HCT116 (cell line): ENCODE data around the gene RHCE. TPM values are rescaled to one million over a fixed set of nuclear protein-coding genes. Genes with fewer than 3 reads are reported as not detected.

Source experiments
- ATAC-seq: fragments of 200-7000 bp; cut with Tn5 transposase; 2 replicates; pipeline ENCODE4 v1.9.1; 2020; ENCODE audit warnings: mild to moderate bottlenecking, moderate library complexity
- BruUV-seq: library from RNA; stranded (reverse); fragments of 400-500 nt; replicated peaks from 2 replicates; lab custom pipeline; 2021; lab: Mats Ljungman, UMichigan
- CTCF ChIA-PET: fragments of 300-600 bp; sonication (Branson Sonifier 250); formaldehyde crosslinking; loops from one replicate; lab custom pipeline; 2021; ENCODE audit warnings: antibody characterized with exemption; lab: Charles Lee
- POLR2A ChIA-PET: fragments of 300-600, 350-600 bp; sonication (Branson Sonifier 250); formaldehyde crosslinking; loops from one replicate; lab custom pipeline; 2021; ENCODE audit warnings: antibody characterized with exemption; lab: Charles Lee
- RAD21 ChIA-PET, 2 experiments: fragments of 300-600 bp; sonication (Branson Sonifier 250); formaldehyde crosslinking; loops; one replicate each; lab custom pipeline; 2023; ENCODE audit warnings: low total read pairs in 2 of 2; ENCODE audit not compliant: uncharacterized antibody in 2 of 2, unreplicated experiment in 2 of 2, low non-redundant PET in 1 of 2; lab: Charles Lee
- DNase-seq: peaks from one replicate; pipeline ENCODE4 v3.0.0-alpha.2; 2010; ENCODE audit warnings: low read depth, low spot score
- H2AFZ ChIP-seq: fragments of 200-600 bp; shearing (Covaris generic), sonication (generic); 2 replicates; pipeline ENCODE4 v1.6.1; 2017; ENCODE audit warnings: low read depth, mixed run types, mixed read lengths, antibody characterized with exemption, low read length; ENCODE audit not compliant: poor library complexity, severe bottlenecking
- H3K27ac ChIP-seq: 2 replicates; pipeline ENCODE4 v1.5.1; 2012; ENCODE audit warnings: low read depth, low read length
- H3K27me3 ChIP-seq: fragments of 200-600 bp; sonication (generic); 2 replicates; pipeline ENCODE4 v1.6.1; 2016; ENCODE audit warnings: mixed run types, low read length, mixed read lengths; ENCODE audit not compliant: insufficient read depth
- H3K36me3 ChIP-seq, 2 experiments: fragments of 200-500 bp in 1 of 2; fragments of 200-600 bp in 1 of 2; sonication (Bioruptor generic) in 1 of 2; sonication (generic) in 1 of 2; 2 replicates each; pipeline versions ENCODE4 v1.5.1 to v1.6.1; 2014 to 2016; ENCODE audit warnings: low read length in 2 of 2, inconsistent platforms in 1 of 2, mixed read lengths in 1 of 2, mixed run types in 1 of 2; ENCODE audit not compliant: insufficient read depth in 2 of 2, control insufficient read depth in 1 of 2
- H3K4me1 ChIP-seq, 2 experiments: fragments of 200-600 bp in 1 of 2; sonication (generic) in 1 of 2; 2 replicates each; pipeline versions ENCODE4 v1.5.1 to v1.6.1; 2012 to 2017; ENCODE audit warnings: low read length in 2 of 2, inconsistent platforms in 1 of 2, mild to moderate bottlenecking in 1 of 2, mixed read lengths in 1 of 2, mixed run types in 1 of 2, moderate library complexity in 1 of 2; ENCODE audit not compliant: insufficient read depth in 2 of 2, control insufficient read depth in 1 of 2
- H3K4me2 ChIP-seq: fragments of 200-600 bp; sonication (generic); 2 replicates; pipeline ENCODE4 v1.6.1; 2017; ENCODE audit warnings: mixed run types, low read length, mixed read lengths
- H3K4me3 ChIP-seq, 2 experiments: fragments of 200-600 bp in 1 of 2; sonication (generic) in 1 of 2; replicated peaks in 1 of 2; 2 replicates each; pipeline ENCODE4 v1.5.1; 2011 to 2016; ENCODE audit warnings: low read length in 2 of 2, control low read depth in 1 of 2, low read depth in 1 of 2, mild to moderate bottlenecking in 1 of 2, mixed read lengths in 1 of 2, mixed run types in 1 of 2
- H3K79me2 ChIP-seq: fragments of 200-600 bp; sonication (generic); 2 replicates; pipeline ENCODE4 v1.6.1; 2017; ENCODE audit warnings: mild to moderate bottlenecking, mixed run types, low read length, moderate library complexity, mixed read lengths; ENCODE audit not compliant: insufficient read depth
- H3K9ac ChIP-seq: fragments of 200-600 bp; sonication (generic); 2 replicates; pipeline ENCODE4 v1.6.1; 2016; ENCODE audit warnings: low read length, mixed read lengths
- H3K9me2 ChIP-seq: fragments of 200-600 bp; sonication (generic), shearing (Covaris generic); 2 replicates; pipeline ENCODE4 v1.6.1; 2017; ENCODE audit warnings: mixed run types, mild to moderate bottlenecking, moderate library complexity; ENCODE audit not compliant: insufficient read depth
- H3K9me3 ChIP-seq, 2 experiments: fragments of 200-500 bp in 1 of 2; fragments of 200-600 bp in 1 of 2; sonication (Bioruptor generic) in 1 of 2; sonication (generic) in 1 of 2; 2 replicates each; pipeline ENCODE4 v1.6.1; 2014 to 2017; ENCODE audit warnings: low read length in 2 of 2, mixed read lengths in 2 of 2, inconsistent platforms in 1 of 2, low read depth in 1 of 2, mild to moderate bottlenecking in 1 of 2, mixed run types in 1 of 2, moderate library complexity in 1 of 2; ENCODE audit not compliant: control insufficient read depth in 1 of 2, insufficient read depth in 1 of 2
- H4K20me1 ChIP-seq: fragments of 200-600 bp; sonication (generic), shearing (Covaris generic); 2 replicates; pipeline ENCODE4 v1.6.1; 2017; ENCODE audit warnings: mixed run types, mild to moderate bottlenecking, moderate library complexity; ENCODE audit not compliant: insufficient read depth
- CEBPB ChIP-seq: IDR thresholded peaks from 2 replicates; pipeline ENCODE4 v1.6.1; 2012; ENCODE audit warnings: low read depth
- EGR1 ChIP-seq: IDR thresholded peaks from 2 replicates; pipeline ENCODE4 v1.6.1; 2012; ENCODE audit warnings: low read depth
- EZH2 ChIP-seq: fragments of 200-600 bp; sonication (generic); IDR thresholded peaks from 2 replicates; pipeline ENCODE4 v1.6.1; 2017; ENCODE audit warnings: antibody characterized with exemption, mixed run types
- FOSL1 ChIP-seq: IDR thresholded peaks from 2 replicates; pipeline ENCODE4 v1.6.1; 2012; ENCODE audit warnings: low read depth
- JUND ChIP-seq: IDR thresholded peaks from 2 replicates; pipeline ENCODE4 v1.6.1; 2012
- POLR2A ChIP-seq: IDR thresholded peaks from 2 replicates; pipeline ENCODE4 v1.7.0; 2011; ENCODE audit warnings: borderline replicate concordance; ENCODE audit not compliant: insufficient read depth, insufficient read length; ENCODE audit errors: extremely low read depth
- RAD21 ChIP-seq: IDR thresholded peaks from 2 replicates; pipeline ENCODE4 v1.6.1; 2012; ENCODE audit warnings: low read depth, mild to moderate bottlenecking
- SIN3A ChIP-seq: IDR thresholded peaks from 2 replicates; pipeline ENCODE4 v1.6.1; 2012; ENCODE audit warnings: low read depth
- SP1 ChIP-seq: IDR thresholded peaks from 2 replicates; pipeline ENCODE4 v1.6.1; 2012; ENCODE audit warnings: low read depth
- TCF7L2 ChIP-seq: IDR thresholded peaks from 2 replicates; pipeline ENCODE4 v1.7.0; 2011; ENCODE audit warnings: borderline replicate concordance, inconsistent platforms; ENCODE audit not compliant: insufficient read depth, insufficient read length; ENCODE audit errors: extremely low read depth
- YY1 ChIP-seq: IDR thresholded peaks from 2 replicates; pipeline ENCODE4 v1.6.1; 2011; ENCODE audit warnings: low read length, low read depth, moderate library complexity, mild to moderate bottlenecking; ENCODE audit not compliant: insufficient replicate concordance; ENCODE audit errors: extremely low read depth
- intact Hi-C: fragments of 100-400 bp; cut with micrococcal nuclease; formaldehyde crosslinking; loops from 2 replicates; pipeline ENCODE4 v1.10.0; 2022
- total RNA-seq: library from RNA; stranded (reverse); gene quantifications from one replicate; pipeline ENCODE4 v1.2.1, GENCODE V29; 2021; ENCODE audit not compliant: unreplicated experiment
- TF ChIP-seq, protein P1 (sequence below): IDR thresholded peaks from 2 replicates; pipeline ENCODE4 v1.6.1; 2012; ENCODE audit warnings: low read depth
- TF ChIP-seq, protein P2 (sequence below), 3 experiments: fragments of 200-600 bp in 1 of 3; sonication (generic) in 1 of 3; IDR thresholded peaks in 2 of 3; conservative IDR thresholded peaks in 1 of 3; 2 replicates each; pipeline ENCODE4 v1.5.1; 2012 to 2017; ENCODE audit warnings: low read depth in 2 of 3, low read length in 2 of 3, antibody characterized with exemption in 1 of 3, borderline replicate concordance in 1 of 3, control low read depth in 1 of 3, mild to moderate bottlenecking in 1 of 3, mixed read lengths in 1 of 3, mixed run types in 1 of 3, moderate library complexity in 1 of 3; ENCODE audit not compliant: insufficient read depth in 1 of 3
- TF ChIP-seq, protein P3 (sequence below): IDR thresholded peaks from 2 replicates; pipeline ENCODE4 v1.6.1; 2011; ENCODE audit warnings: mild to moderate bottlenecking, low read length, moderate library complexity; ENCODE audit not compliant: insufficient replicate concordance; ENCODE audit errors: extremely low read depth

RHCE gene
- total RNA-seq, 1 experiment from 2014 or later = 0.64 TPM

DNA sequence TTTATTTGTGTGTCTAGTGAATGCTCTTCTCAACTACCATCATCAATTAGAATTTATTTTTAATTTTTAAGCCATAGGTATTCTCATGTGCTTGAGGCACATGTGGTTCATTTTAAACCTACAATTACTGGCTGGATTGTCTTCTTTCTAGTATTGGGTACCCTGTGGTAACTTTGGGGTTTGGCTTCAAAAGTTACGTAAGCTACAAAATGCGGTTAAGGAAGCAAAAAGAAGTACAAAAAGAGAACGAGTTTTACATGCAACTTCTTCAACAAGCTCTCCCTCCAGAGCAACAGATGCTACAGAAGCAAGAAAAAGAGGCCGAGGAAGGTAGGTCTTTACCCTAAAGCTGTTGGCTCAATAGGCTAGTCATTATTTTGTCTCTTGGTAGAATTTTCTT is 35.9 kb upstream of the RHCE start (continued):
- TF ChIP-seq, protein P1, sequence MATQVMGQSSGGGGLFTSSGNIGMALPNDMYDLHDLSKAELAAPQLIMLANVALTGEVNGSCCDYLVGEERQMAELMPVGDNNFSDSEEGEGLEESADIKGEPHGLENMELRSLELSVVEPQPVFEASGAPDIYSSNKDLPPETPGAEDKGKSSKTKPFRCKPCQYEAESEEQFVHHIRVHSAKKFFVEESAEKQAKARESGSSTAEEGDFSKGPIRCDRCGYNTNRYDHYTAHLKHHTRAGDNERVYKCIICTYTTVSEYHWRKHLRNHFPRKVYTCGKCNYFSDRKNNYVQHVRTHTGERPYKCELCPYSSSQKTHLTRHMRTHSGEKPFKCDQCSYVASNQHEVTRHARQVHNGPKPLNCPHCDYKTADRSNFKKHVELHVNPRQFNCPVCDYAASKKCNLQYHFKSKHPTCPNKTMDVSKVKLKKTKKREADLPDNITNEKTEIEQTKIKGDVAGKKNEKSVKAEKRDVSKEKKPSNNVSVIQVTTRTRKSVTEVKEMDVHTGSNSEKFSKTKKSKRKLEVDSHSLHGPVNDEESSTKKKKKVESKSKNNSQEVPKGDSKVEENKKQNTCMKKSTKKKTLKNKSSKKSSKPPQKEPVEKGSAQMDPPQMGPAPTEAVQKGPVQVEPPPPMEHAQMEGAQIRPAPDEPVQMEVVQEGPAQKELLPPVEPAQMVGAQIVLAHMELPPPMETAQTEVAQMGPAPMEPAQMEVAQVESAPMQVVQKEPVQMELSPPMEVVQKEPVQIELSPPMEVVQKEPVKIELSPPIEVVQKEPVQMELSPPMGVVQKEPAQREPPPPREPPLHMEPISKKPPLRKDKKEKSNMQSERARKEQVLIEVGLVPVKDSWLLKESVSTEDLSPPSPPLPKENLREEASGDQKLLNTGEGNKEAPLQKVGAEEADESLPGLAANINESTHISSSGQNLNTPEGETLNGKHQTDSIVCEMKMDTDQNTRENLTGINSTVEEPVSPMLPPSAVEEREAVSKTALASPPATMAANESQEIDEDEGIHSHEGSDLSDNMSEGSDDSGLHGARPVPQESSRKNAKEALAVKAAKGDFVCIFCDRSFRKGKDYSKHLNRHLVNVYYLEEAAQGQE = no peak
- no peak for TF ChIP-seq SIN3A

DNA sequence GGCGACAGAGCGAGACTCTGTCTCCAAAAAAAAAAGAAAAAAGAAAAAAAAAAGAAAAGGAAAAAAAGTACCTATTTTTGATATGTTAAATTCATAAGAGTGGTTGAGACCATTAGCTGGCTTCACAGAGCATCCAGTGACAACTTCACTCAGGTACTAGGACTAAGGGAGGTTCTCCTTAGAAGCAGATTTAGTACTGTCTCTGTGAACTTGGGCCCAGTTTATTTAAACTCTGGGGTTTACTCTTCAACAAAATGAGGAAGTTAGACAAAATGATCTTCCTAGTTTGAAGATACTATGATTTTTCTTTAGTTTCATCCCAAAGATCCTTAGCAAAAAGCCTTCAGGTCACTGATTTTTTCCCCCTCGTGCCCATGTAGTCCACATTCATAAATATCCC is 31.3 kb upstream of the RHCE start:
- Histone ChIP-seq H3K9ac (no peak overlapping the region), H3K9me3 (no peaks in the 10 kb centered on the region), H3K4me1 (no peaks in the 10 kb centered on the region), H3K27ac (no peak overlapping the region), H4K20me1 (no peaks in the 10 kb centered on the region), H2AFZ (no peak overlapping the region), H3K36me3 (peaks cover 0 to 4% of the 10 kb centered on the region in 2 experiments; a peak in 1 of 4 replicates), H3K27me3 (no peaks in the 10 kb centered on the region), H3K4me3 (no peak overlapping the region), H3K9me2 (no peaks in the 10 kb centered on the region), H3K4me2 (no peak overlapping the region), H3K79me2 (no peaks in the 10 kb centered on the region)
- DNase-seq = no peak
- POLR2A ChIA-PET = no interaction called here
- RAD21 ChIA-PET = no interaction called here
- CTCF ChIA-PET = no interaction called here
- no TSS peak for BruUV-seq
- intact Hi-C loops = no loop called here
- ATAC-seq = no peak
- no peak for TF ChIP-seq TCF7L2
- no peak for TF ChIP-seq POLR2A
- no peak for TF ChIP-seq YY1
- TF ChIP-seq, protein P1 = no peak
- TF ChIP-seq JUND = no peak
- no peak for TF ChIP-seq SP1
- TF ChIP-seq, protein P2, sequence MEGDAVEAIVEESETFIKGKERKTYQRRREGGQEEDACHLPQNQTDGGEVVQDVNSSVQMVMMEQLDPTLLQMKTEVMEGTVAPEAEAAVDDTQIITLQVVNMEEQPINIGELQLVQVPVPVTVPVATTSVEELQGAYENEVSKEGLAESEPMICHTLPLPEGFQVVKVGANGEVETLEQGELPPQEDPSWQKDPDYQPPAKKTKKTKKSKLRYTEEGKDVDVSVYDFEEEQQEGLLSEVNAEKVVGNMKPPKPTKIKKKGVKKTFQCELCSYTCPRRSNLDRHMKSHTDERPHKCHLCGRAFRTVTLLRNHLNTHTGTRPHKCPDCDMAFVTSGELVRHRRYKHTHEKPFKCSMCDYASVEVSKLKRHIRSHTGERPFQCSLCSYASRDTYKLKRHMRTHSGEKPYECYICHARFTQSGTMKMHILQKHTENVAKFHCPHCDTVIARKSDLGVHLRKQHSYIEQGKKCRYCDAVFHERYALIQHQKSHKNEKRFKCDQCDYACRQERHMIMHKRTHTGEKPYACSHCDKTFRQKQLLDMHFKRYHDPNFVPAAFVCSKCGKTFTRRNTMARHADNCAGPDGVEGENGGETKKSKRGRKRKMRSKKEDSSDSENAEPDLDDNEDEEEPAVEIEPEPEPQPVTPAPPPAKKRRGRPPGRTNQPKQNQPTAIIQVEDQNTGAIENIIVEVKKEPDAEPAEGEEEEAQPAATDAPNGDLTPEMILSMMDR (IDR thresholded peaks at IDR 0.05 in 2 of 3, conservative IDR thresholded peaks at IDR 0.05 in 1 of 3; ENCODE audit: borderline replicate concordance in 1 of 3, insufficient read depth in 1 of 3, low read depth in 2 of 3, low read length in 2 of 3) = no peak
- no peak for TF ChIP-seq EZH2
- no peak for TF ChIP-seq RAD21
- TF ChIP-seq EGR1 = no peak
- TF ChIP-seq CEBPB = no peak
- TF ChIP-seq SIN3A = no peak
- no peak for TF ChIP-seq FOSL1
- TF ChIP-seq, protein P3, sequence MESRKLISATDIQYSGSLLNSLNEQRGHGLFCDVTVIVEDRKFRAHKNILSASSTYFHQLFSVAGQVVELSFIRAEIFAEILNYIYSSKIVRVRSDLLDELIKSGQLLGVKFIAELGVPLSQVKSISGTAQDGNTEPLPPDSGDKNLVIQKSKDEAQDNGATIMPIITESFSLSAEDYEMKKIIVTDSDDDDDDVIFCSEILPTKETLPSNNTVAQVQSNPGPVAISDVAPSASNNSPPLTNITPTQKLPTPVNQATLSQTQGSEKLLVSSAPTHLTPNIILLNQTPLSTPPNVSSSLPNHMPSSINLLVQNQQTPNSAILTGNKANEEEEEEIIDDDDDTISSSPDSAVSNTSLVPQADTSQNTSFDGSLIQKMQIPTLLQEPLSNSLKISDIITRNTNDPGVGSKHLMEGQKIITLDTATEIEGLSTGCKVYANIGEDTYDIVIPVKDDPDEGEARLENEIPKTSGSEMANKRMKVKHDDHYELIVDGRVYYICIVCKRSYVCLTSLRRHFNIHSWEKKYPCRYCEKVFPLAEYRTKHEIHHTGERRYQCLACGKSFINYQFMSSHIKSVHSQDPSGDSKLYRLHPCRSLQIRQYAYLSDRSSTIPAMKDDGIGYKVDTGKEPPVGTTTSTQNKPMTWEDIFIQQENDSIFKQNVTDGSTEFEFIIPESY = no peak
